NCI-H1694 treated with DMSO at 0.1 percent for 48 hours (cell line): Measurements from ENCODE around the gene AOPEP.
"Not testable (repeated sequence)": the region's sequence is repeated elsewhere in the genome, so short reads cannot be mapped to it uniquely, and the experiment has no call there.

ENCODE experiments used
- DNase-seq: peaks from one replicate; lab custom pipeline; 2025; lab: John Stamatoyannopoulos, UW

AOPEP gene

DNA sequence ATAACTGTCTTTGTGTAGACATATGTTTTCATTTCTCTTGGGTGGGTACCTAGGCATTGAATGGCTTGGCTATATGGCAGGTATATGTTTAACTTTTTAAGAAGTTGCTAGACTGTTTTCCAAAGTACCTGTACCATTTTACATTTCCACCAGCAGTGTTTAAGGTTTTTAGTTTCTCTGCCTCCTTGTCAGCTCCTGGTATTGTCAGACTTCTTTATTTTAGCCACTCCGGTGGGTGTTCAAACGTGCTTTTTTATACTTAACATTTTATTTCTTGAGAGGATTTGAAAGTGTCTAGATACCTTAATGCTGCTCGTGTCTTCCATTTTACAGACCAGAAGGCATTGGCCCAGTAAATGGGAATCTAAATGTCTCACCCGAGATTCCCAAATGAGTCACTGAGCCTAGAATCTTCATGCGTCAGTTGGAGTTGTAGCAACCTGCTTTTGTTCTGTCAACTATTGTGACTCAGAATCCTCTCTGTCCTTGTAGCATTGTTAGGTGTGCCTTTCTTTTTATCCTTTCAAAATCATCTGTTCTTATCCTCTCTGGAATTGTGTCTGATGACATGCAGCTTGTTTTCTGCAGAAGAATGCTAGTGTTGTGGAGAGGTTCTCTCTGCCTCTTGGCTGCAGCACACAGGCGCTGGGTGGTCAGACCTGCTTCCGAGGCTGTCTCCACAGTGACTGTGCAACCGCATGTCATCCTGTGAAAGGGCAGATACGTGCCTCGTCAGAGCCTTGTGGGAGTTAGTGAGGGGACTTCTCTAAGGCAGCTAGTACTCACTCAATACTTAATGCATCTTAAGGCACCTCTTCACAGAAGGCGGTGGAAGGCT, 291.8 kb downstream of the AOPEP start:
- no peak for DNase-seq

DNA sequence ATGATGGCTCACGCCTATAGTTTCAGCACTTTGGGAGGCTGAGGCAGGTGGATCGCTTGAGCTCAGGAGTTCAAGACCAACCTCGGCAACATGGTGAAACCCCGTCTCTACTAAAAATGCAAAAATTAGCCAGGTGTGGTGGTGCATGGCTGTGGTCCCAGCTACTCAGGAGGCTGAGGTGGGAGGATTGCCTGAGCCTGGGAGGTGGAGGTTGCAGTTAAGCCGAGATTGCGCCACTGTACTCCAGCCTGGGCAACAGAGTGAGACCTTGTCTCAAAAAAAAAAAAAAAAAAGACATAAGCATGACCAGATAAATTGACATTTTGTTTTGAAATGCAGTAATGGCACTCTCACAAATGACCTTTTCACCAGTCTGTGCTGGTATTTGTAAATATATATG, 294.1 kb downstream of the AOPEP start:
- DNase-seq, result not testable (repeated sequence)

DNA sequence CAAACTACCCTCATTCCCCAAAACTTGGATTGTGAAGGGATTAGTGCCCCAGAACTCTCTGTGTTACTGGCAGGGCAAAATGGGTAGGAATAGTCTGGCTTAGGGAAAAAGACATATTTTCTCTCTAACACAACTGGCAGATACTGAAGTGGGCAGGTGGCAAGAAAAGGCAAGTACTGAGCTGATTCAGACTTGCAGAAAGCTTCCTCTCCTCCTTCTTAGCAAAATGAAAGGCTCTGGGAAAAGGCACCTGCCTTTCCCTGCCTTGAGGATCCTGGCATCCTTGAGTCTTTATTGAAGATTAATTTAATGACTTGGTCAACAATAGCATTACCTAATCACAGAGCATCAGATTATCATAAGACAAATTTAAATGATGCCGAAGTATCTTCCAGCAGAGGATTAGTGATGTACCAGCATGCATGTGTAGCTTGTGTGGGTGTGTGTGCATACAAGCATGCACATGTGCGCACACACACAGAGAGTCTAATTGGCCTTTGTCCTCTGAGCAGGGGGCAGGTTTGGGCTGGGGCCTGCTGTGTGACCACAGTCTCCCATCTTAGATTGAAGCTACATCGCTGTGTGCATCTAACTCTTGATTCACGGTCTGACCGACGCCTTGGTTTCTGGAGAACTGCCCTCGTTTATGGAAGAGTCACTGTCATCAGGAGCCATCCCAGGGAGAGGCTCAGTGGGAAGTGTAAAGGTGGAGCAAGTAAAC, 294.8 kb downstream of the AOPEP start:
- DNase-seq, result no peak

DNA sequence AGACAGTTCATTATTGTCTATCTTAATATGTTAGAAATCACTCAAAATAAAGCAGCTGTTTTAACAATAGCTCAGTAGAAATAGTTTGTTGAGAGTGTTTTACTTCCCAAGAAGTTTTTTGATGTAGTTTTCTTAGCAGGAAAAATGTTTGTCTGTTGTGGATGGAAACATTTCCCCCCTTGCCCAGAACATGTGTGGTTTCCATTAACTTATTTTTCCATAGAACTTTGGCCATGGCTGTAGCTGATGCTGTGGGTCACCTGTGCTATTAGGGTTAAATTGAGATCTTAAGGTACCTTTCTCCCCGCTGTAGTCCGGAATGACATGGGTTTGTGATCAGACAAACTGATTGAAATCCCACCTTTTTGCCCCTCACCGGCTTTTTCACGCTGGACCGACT, 296.2 kb downstream of the AOPEP start:
- no peak for DNase-seq

DNA sequence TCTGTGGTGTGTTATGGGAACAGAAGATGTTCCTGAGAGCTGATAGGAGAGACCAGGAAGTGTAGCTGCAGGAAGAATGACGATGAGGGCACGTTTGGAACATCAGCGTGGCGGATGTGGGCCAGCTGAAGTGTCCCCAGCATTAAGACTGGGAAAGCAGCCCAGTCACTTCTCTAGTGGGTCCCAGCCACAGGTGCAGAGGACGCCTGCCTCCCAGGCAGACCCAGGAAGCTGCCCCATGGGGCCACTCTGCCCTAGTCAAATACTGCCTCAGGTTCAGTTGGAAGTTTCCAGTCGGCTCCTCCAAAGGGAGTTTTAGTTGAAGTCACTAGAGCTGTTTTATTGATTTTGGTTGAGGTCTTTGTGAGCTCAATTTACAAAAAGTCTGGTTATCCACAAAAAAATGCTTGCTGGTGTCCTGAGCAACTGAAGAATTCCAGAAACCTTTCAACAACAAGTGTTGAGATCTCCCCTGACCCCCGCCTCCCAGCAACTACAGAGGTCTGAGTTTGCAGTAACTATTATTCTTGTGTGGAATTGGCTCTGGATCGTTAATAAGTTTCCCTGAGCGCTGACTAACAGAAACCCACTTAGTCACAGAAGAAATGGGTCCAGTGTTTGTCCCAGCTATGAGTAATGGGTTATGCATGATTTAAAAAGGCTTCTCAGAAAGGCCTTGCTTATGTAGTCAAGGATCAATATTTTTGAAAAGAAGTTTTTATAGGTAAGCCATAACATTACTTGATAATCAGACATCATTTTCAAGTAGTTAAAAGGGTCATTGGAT, 296.9 kb downstream of the AOPEP start:
- DNase-seq, result no peak

DNA sequence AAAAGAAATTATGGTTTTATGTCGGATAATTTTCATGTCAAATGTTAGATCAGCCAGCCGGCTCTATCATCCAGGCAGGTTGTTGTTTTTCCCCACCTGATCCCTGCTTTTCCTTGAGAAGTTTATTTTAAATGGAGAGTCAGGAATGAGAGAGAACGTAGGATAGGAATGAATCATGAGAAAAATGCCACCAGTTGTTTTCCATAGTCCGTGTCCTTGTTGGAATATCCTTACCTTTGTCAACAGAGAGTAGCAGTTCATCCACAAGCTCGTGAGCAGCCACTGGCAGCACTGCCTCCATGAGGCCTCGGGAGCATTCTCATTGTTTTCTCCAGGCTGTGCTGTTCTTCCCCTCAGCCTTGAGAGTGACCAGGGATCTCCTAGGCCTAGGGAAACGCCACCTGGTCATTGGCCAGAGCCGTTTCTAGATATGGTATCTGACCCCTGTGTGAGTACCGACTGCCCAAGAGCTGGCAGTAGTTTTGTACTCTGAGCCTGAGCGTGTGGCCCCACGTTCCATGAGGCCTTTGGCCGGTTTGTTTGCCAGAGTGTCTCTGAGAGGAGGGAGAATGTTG, 297.7 kb downstream of the AOPEP start:
- DNase-seq, result no peak

DNA sequence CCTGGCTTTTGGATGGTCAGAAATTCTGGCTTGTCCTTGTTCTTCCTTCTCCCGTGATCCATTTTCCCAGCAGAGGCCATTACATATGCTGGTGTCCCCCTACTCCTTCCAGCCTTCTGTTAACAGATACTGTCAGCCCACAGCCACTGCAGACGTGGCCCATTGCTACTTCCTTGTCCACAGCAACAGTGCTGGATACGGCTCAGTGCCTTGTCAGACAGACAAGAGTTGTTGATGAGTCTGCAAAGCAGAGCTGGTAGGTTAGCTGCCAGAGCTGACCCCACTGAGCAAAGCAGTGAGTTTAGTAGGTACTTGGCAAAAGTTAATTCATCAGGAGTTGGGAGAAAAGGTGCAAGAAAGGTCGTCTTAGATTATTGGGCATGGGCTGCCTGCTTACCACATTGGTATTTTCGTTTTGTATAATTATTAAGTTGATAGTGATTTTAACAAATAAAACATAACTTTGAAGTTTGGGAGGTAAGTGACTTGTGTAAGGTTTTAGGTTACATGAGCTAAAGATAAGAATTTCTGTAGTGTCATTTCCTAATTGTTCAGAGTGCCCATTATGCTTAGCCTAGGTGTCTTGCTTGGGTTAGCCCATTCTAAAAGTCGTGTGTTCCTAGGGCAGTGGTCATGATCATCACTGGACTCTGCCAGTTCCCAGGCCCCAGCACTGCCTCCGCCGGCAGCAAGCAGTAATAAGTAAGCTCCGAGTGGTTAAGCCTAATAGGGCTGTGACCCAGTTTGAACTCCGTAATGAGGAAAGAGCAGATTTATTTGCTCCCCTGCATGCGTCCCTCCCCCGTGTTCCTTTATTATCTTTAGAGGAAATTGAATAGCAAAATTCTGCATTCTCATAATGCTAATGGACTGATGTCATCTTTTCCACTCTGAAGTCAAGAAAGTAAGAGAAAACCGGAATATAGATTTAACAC, 299.0 kb downstream of the AOPEP start:
- no peak for DNase-seq

DNA sequence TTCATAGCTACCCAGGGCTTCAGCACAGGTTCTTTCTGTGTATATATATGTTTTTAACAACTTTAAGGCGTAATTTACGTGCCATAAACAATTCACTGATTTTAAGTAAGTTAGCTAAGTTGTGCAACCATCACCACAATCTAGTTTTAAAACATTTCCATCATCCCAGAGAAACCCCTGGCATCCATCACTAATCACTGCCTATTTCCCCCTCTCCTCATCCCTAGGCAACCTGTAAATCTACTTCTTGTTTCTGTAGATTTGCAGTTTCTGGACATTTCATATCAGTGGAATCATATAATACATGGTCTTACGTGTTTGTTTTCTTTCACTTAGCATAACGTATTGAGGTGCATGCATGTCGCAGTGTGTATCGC, 299.6 kb downstream of the AOPEP start:
- DNase-seq, result no peak

DNA sequence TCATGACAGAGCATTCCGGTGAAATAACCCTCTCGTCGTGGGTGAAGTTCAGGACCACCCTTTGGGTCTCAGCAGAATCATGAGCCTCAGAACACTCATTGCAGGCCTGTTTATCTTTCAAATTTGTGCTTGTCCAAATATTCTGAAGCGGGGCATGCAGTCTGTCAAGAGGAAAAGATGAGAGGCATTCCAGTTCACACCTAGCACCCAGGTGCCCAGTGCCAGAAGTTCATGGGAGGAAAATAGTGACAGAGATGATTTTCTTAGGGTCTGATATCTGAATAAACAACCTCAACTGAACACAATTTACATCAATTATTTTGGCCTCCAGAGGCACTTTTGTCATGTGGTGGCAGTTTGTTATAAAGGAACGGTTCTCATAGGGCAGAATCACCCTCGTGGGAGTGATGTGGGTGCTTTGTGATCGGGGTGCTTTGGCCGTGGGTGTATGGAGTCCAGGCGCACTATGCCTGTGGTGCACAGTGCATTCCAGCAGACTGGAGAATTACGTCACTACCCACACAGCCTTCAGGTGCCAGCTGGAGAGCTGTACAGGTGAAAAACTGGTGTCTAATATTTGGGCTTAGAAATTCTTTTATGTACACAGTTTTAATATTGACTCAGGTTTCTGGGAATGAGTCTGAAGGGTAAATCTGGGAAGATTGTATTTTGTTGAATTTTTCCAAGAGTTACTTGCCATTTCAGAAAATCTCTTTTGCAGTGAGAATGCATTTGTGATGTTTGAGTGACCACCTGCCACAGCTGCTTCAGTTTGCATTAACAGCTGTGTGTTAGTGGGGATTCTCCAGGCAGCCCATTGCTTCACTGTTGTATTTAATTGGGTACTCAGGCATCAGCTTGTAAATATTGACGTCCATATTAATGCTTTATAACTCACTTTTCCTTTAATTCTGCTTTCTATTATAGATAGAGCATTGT, 301.7 kb downstream of the AOPEP start:
- no peak for DNase-seq

DNA sequence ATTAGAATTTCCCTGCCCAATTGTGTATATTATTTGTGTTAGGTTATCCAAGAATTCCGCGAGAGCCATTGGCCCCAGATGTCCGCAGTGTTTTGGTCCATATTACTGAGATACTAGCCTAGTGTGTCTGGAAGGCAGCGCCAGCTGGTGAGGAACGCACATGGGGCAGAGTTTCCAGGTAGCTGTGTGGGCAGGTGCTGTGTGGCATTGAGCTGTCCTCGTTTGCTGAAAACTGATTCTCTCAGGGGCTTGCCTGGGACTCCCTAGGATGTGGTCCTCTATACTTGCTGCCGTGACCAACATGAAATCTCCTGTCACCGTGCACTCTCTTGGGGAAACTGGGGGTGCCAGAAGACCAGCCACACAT, 302.3 kb downstream of the AOPEP start:
- DNase-seq, result no peak

DNA sequence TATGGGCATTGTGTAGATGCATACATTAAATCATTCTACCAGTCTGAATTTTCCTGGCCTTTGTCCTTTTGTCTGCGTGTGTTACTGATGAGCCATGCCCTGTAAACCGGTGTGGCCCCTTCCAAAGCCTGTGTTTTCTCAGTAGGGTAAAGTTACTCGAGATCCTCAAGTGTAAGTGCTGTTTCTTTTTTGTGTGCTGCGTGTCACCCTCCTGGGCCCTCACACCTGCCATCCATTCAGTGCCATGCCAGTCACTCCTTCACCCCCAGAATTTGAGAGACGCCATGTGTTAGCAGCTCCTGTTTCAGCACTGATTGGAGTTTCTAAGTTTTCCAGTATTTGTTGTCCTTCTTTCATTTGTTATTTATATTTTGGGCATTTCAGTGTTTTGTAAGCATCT, 302.8 kb downstream of the AOPEP start:
- no peak for DNase-seq

DNA sequence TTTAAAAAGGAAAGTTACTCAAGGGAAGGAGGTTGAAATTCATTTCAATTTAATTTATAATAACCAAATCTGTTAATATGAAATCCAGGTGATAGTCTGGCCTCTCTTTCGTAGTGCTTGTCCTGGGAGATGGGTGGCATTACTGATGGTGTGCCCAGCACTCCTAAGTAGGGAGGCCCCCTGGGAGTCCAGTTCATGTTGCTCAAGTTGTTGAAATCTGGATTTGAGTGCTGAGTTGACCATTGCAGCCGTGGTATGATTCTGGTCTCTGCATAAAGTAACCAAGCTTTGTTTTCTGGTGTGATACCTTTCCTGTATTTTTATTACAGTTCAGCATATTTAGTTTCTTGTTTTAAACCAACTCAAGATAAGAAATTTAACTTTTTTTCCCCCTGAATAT, 303.2 kb downstream of the AOPEP start:
- no peak for DNase-seq

DNA sequence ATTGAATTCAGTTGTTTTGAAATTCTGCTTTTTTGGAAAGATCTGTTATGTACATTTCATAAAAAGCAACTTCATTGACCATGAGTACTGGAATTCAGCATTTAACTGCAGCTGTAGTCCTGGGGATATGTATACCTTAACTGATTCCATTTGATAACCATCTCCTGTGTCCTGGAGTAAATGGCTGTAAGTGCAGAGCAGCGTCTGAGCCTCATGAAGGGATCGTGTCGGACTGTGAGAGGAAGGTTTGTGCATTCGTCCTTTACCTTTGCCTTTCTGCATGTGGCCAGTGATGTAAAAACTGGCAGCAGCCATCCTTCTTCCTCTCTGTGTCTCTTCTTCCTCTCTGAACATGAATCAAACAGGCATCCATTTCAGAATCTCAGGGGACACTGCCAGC, 303.8 kb downstream of the AOPEP start:
- no peak for DNase-seq

DNA sequence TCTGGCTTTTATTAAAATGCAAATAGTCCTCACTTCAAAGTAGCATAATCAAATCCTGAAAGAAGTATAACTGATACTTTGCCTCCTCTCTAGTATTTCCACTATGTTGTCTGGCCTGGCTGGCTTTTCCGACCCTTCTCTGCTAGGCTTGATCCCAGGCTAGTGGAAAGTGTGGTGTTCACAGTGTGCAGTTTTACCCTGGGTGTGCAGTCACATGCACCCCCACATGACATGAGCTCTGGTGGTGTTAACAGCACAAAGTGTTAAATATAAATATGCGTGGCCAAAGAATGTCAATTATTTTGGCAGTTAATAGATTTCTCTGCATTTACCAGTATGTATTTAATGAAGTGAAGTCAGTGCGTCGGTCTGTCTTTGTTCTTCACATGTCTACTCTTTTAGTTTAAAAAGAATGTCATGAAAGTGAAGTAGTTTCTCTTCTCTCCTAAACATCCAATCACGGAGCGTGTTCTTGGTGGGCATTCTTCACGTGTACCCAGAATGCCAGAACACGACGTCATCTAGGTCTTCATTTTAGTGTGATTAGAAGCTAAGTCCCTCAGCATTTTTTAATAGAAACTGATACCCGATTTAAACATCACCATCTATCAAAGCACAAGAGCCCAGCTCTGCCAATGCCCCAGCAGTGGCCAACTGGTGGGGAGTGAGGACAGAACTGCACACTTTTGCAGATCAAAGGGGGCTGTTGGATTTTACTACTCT, 304.6 kb downstream of the AOPEP start:
- DNase-seq, result no peak

DNA sequence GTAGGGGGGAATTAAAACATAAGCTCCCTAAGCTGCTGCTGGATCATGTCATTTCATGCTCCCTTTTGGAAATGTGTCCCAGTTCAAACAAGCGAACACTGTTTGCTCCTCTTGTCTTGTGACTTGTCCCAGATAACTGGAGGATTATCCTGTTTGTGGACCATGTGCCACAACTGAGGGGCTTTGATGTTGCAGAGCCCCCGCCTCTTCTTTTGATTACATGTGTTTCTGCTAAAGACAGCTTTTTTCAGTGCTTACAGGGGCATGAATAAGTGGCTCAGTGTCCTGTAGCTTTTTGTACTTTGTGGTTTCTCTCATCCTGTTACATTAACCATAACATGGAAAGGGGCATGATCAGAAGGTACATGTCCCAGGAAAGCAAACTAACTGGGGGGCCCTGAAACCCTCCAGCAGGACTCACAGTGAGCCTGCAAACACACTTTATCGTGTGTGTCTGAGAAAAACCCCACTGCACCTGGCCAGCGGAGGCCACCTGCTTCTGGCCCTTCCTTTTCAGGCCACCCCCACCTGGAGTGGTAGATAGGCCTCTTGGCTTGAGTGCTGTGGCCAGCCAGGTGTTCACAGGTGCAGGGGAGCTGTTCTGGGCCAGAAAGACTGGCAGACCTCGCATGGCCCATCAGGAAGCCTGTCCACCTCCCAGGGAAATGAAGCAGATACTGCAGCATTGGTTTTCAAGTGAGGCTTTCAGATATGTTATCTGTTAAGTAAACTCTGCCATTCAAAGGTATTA, 305.4 kb downstream of the AOPEP start:
- no peak for DNase-seq

DNA sequence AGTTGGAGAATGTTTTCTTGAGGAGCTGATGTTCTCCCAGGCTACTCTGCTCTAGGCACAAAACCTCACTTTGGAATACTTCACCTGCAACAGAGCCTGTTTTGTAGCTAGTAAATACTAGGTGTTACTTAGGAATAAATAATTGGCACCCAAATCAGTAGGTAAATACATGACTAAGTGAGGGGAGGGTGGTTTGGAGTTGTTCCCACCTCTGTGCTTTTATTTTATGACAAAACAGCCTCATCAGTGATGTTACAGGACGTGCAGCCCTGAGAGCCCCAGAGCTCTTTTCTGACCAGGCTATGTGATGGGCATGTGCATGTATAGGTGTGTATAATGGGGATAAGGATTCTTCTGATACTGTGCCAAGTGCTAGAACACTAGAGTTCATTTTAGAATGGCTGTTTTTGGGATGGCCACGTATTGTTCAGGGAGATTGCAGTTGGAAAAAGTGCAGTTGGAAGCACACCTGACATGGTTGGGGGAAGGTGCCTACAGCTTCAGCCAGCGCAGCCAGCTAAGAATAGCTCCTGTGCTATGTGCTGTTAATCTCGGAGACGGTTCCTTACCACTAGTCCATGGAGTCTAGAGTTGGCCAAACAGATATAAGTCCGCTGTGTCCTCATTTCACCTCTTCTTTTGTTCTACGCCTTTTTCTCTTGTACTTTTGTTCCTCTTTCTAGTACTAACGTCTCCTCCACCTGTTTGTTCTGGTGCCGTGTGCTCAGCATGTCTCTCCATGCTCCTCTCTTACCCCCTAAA, 306.3 kb downstream of the AOPEP start:
- no peak for DNase-seq

DNA sequence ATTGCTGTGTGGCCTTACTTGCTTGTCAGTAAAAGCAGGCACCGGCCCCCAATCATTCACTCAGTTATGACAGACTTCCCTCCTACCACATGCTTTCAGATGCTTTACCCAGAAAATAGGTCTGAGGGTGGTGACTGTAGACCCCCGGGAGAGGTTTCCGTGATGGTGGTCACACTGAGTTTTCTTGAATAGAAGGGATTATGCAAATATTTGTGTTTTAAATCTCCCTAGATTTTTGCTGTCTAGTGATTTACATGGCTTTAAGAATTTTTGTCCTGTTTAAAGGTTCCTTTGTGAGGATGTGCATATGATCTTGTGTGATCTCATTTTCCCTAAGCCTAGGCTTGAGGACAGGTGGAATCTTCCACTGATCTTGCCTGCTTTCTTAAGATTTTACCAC, 309.3 kb downstream of the AOPEP start:
- no peak for DNase-seq

DNA sequence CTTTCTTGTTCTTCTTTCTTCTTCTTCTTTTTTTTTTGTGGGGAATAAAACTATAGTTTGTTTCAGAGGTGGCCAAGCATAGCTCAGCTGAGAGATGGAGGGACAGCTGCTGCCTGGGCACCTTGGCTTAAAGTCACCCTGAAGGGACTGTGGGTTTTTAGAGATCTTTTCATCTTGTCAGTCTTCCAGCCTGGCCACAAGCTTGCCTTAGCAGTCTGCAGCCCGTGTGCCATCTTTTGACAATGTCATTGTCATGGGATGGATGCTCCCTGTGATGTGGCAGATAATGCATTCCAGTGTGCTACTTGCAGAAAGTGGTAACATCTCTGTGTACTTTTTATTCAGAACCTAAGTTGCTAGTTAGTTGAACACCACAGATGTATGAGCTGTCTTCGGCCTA, 310.2 kb downstream of the AOPEP start:
- no peak for DNase-seq
